GM23338 (cell line): ENCODE data around the gene PRR33.

Experiments
- EZH2 ChIP-seq: fragments of 200-600 bp; sonication (generic); IDR thresholded peaks from one replicate; pipeline ENCODE4 v1.8.0; 2017; ENCODE audit warnings: antibody characterized with exemption, mild to moderate bottlenecking, low read depth; ENCODE audit not compliant: unreplicated experiment
- POLR2AphosphoS5 ChIP-seq: IDR thresholded peaks from 2 replicates; pipeline ENCODE4 v1.6.1; 2016; ENCODE audit warnings: antibody characterized with exemption, low read depth
- STAT1 ChIP-seq: IDR thresholded peaks from one replicate; pipeline ENCODE4 v1.6.1; 2016; ENCODE audit warnings: antibody characterized with exemption; ENCODE audit not compliant: unreplicated experiment
- TF ChIP-seq, protein P1 (sequence below), 2 experiments: fragments of 200-600 bp in 1 of 2; sonication (generic) in 1 of 2; conservative IDR thresholded peaks; 2 replicates each; pipeline versions ENCODE4 v1.5.1 to v1.6.1; 2016 to 2017; ENCODE audit warnings: antibody characterized with exemption in 2 of 2, low read depth in 2 of 2, mild to moderate bottlenecking in 2 of 2, moderate library complexity in 1 of 2
- TF ChIP-seq, protein P2 (sequence below): IDR thresholded peaks from 2 replicates; pipeline ENCODE4 v1.6.1; 2016; ENCODE audit warnings: antibody characterized with exemption

DNA sequence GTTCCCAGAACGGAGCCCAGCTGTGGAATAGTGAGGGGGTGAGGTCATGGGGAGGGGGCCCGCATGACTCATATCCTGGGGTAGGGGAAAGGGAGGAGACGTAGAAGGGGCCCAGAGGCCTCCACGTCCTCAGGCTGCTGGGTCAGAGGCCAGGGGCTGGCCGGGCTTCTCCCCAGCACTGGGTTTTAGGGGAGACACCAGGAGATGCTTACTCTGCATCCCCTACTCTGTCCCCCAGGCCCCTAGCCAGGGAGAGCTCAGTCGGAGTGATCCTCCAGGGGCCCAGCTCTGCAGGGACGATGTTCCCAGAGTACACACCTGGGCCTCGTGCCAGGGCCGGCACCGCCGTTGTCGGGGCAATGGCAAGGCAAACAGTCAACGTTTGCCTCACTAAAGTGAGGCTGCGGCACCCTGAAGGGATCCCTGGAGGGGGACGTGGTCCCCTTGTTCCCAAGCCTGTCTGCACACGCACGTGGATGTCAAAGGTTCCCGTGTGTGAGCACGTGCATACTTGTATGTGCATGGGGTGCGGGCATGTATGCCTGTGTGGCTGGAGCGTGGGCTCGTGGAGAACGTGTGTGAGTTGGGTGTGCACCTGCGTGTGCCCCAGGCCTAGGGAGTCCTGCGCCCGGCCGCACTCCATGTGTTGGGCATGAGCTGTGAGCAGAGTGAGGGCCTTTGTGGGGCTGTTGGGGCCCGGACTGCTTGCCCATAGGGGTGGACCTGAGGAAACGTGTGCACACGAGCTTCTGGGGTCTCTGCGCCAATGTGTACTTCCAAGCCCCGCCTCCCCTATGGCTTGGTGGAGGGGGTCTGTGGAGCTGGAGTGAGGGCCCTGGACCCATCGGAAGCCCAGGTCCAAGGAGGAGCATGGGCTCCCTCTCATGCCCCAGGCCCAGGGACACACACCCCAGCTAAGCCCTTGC, 14.2 kb downstream of the PRR33 start:
- TF ChIP-seq, protein P1, sequence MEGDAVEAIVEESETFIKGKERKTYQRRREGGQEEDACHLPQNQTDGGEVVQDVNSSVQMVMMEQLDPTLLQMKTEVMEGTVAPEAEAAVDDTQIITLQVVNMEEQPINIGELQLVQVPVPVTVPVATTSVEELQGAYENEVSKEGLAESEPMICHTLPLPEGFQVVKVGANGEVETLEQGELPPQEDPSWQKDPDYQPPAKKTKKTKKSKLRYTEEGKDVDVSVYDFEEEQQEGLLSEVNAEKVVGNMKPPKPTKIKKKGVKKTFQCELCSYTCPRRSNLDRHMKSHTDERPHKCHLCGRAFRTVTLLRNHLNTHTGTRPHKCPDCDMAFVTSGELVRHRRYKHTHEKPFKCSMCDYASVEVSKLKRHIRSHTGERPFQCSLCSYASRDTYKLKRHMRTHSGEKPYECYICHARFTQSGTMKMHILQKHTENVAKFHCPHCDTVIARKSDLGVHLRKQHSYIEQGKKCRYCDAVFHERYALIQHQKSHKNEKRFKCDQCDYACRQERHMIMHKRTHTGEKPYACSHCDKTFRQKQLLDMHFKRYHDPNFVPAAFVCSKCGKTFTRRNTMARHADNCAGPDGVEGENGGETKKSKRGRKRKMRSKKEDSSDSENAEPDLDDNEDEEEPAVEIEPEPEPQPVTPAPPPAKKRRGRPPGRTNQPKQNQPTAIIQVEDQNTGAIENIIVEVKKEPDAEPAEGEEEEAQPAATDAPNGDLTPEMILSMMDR (conservative IDR thresholded peaks at IDR 0.05; ENCODE audit: low read depth in 2 of 2), result no peak
- TF ChIP-seq EZH2 (no peak), POLR2AphosphoS5 (no peak), STAT1 (no peak)
- TF ChIP-seq, protein P2, sequence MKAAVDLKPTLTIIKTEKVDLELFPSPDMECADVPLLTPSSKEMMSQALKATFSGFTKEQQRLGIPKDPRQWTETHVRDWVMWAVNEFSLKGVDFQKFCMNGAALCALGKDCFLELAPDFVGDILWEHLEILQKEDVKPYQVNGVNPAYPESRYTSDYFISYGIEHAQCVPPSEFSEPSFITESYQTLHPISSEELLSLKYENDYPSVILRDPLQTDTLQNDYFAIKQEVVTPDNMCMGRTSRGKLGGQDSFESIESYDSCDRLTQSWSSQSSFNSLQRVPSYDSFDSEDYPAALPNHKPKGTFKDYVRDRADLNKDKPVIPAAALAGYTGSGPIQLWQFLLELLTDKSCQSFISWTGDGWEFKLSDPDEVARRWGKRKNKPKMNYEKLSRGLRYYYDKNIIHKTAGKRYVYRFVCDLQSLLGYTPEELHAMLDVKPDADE, result no peak
